ENCODE results near the gene RPS2.

The RPS2 gene

GRCh38 chr16:1938910-1939309, 25.7 kb downstream of the RPS2 start:
- TF ChIP-seq CTCF (IDR thresholded peaks at IDR 0.05; ENCODE audit: extremely low read depth, insufficient read depth, missing control alignments) = no peak

GRCh38 chr16:1938316-1938715, 26.3 kb downstream of the RPS2 start:
- no peak for TF ChIP-seq CTCF (IDR thresholded peaks at IDR 0.05; ENCODE audit: extremely low read depth, insufficient read depth, missing control alignments)
- in situ Hi-C loops (cut with MboI; ENCODE audit: low pct_unique_long_range_greater_than_20kb, low sequenced_read_pairs, unreplicated experiment) = loop anchor here (10.0 kb wide), 1 partner anchor 74 kb away; no protein-coding TSS in a partner anchor
- DNase-seq (ENCODE audit: low spot score) = no peak

More at GRCh38 chr16:1938910-1939309, 25.7 kb downstream of the RPS2 start:
- no peak for DNase-seq (ENCODE audit: low spot score)
- in situ Hi-C loops (cut with MboI; ENCODE audit: low pct_unique_long_range_greater_than_20kb, low sequenced_read_pairs, unreplicated experiment) = loop anchor here (10.0 kb wide), 1 partner anchor 74 kb away; no protein-coding TSS in a partner anchor

GRCh38 chr16:1936945-1937479, 27.6 kb downstream of the RPS2 start:
- DNase-seq (ENCODE audit: low spot score) = no peak
- TF ChIP-seq CTCF (IDR thresholded peaks at IDR 0.05; ENCODE audit: extremely low read depth, insufficient read depth, missing control alignments) = no peak
- in situ Hi-C loops (cut with MboI; ENCODE audit: low pct_unique_long_range_greater_than_20kb, low sequenced_read_pairs, unreplicated experiment) = loop anchor here (10.0 kb wide), 1 partner anchor 72 kb away; no protein-coding TSS in a partner anchor

- TF ChIP-seq CTCF (IDR thresholded peaks at IDR 0.05; ENCODE audit: extremely low read depth, insufficient read depth, missing control alignments) = no peak
- in situ Hi-C loops (cut with MboI; ENCODE audit: low pct_unique_long_range_greater_than_20kb, low sequenced_read_pairs, unreplicated experiment) = loop anchor here (10.0 kb wide), 1 partner anchor 68 kb away; no protein-coding TSS in a partner anchor
- DNase-seq (ENCODE audit: low spot score) = no peak
Observed at GRCh38 chr16:1933097-1933661, 31.4 kb downstream of the RPS2 start.

- DNase-seq (ENCODE audit: low spot score) = no peak
- no peak for TF ChIP-seq CTCF (IDR thresholded peaks at IDR 0.05; ENCODE audit: extremely low read depth, insufficient read depth, missing control alignments)
- in situ Hi-C loops (cut with MboI; ENCODE audit: low pct_unique_long_range_greater_than_20kb, low sequenced_read_pairs, unreplicated experiment) = loop anchor here (10.0 kb wide), 1 partner anchor 68 kb away; no protein-coding TSS in a partner anchor
Observed at GRCh38 chr16:1932050-1933028, 32.3 kb downstream of the RPS2 start.

- TF ChIP-seq CTCF (IDR thresholded peaks at IDR 0.05; ENCODE audit: extremely low read depth, insufficient read depth, missing control alignments) = no peak
- in situ Hi-C loops (cut with MboI; ENCODE audit: low pct_unique_long_range_greater_than_20kb, low sequenced_read_pairs, unreplicated experiment) = loop anchor here (10.0 kb wide), 1 partner anchor 66 kb away; no protein-coding TSS in a partner anchor
- DNase-seq (ENCODE audit: low spot score) = no peak
Observed at GRCh38 chr16:1930338-1930720, 34.3 kb downstream of the RPS2 start.

Measured in GM13977 (cell line).